Lower lobe of right lung (tissue), 2 donors: ENCODE results near the gene TRPV6. TPM values are rescaled to one million over a fixed set of nuclear protein-coding genes. Genes with fewer than 3 reads are reported as not detected.

ENCODE experiments used
- ATAC-seq, 2 donors: fragments of 200-7000 bp; cut with Tn5 transposase; one replicate each; pipeline ENCODE4 v1.9.1; 2020 to 2022; ENCODE audit warnings: mild to moderate bottlenecking in 2 of 2, moderate library complexity in 2 of 2
- DNase-seq: peaks from one replicate; pipeline ENCODE4 v3.0.0-alpha.2; 2020
- H3K27ac ChIP-seq: fragments of 200-600 bp; one replicate; pipeline ENCODE4 v1.8.0; 2022
- H3K27me3 ChIP-seq: fragments of 200-600 bp; one replicate; pipeline ENCODE4 v1.8.0; 2022; ENCODE audit warnings: low read depth
- H3K36me3 ChIP-seq: fragments of 200-600 bp; one replicate; pipeline ENCODE4 v1.8.0; 2022; ENCODE audit warnings: mild to moderate bottlenecking
- H3K4me1 ChIP-seq: fragments of 200-600 bp; one replicate; pipeline ENCODE4 v1.8.0; 2022
- H3K4me3 ChIP-seq: fragments of 200-600 bp; one replicate; pipeline ENCODE4 v1.8.0; 2022; ENCODE audit warnings: mild to moderate bottlenecking
- H3K9me3 ChIP-seq: fragments of 200-600 bp; one replicate; pipeline ENCODE4 v1.8.0; 2022
- CTCF ChIP-seq: fragments of 200-600 bp; IDR thresholded peaks from one replicate; pipeline ENCODE4 v1.8.0; 2022; ENCODE audit warnings: antibody characterized with exemption, mild to moderate bottlenecking
- intact Hi-C: fragments of 100-400 bp; cut with DNase I; formaldehyde crosslinking; loops from one replicate; pipeline ENCODE4 v1.11.0; 2022
- total RNA-seq: library from RNA; stranded (reverse); fragmentation: NEBNext Ultra II Directional; extraction: Animal tissue kit (Norgen Biotek cat#: 25700); gene quantifications from one replicate; pipeline ENCODE4 v1.2.1, GENCODE V29; 2021
- donor health status: DM: no; HTN: yes; CAD: no; lungs with severe emphysema.

Gene TRPV6
- total RNA-seq, 1 donor from 2014 or later: 0.21 TPM

- no peak overlapping the region for H3K4me3 ChIP-seq
- intact Hi-C loops: no loop called here
- no peaks in the 10 kb centered on the region for H3K27me3 ChIP-seq
- no peak for ATAC-seq
- DNase-seq: no peak
- H3K9me3 ChIP-seq: no peaks in the 10 kb centered on the region
- no peaks in the 10 kb centered on the region for H3K4me1 ChIP-seq
- TF ChIP-seq CTCF: no peak
- no peaks in the 10 kb centered on the region for H3K36me3 ChIP-seq
- no peak overlapping the region for H3K27ac ChIP-seq
Measured at GRCh38 chr7:142930126-142930730, 44.7 kb upstream of the TRPV6 start.

- no peaks in the 10 kb centered on the region for H3K36me3 ChIP-seq
- H3K27me3 ChIP-seq: no peaks in the 10 kb centered on the region
- no peak for DNase-seq
- H3K4me1 ChIP-seq: no peaks in the 10 kb centered on the region
- H3K9me3 ChIP-seq: no peaks in the 10 kb centered on the region
- H3K4me3 ChIP-seq: no peak overlapping the region
- H3K27ac ChIP-seq: peak overlapping the region; percentile 58
- no peak for ATAC-seq
- intact Hi-C loops: no loop called here
- TF ChIP-seq CTCF: no peak
Measured at GRCh38 chr7:142927949-142928348, 42.4 kb upstream of the TRPV6 start.

- H3K4me3 ChIP-seq: no peak overlapping the region
- intact Hi-C loops: no loop called here
- H3K9me3 ChIP-seq: no peaks in the 10 kb centered on the region
- H3K36me3 ChIP-seq: no peaks in the 10 kb centered on the region
- H3K27me3 ChIP-seq: no peaks in the 10 kb centered on the region
- no peaks in the 10 kb centered on the region for H3K4me1 ChIP-seq
- no peak for TF ChIP-seq CTCF
- DNase-seq (no peak), ATAC-seq (peak; percentile 70 to 83)
- H3K27ac ChIP-seq: peak overlapping the region; percentile 58
Measured at GRCh38 chr7:142927085-142927745, 41.7 kb upstream of the TRPV6 start.

- no peaks in the 10 kb centered on the region for H3K4me1 ChIP-seq
- H3K27ac ChIP-seq: no peak overlapping the region
- H3K9me3 ChIP-seq: no peaks in the 10 kb centered on the region
- intact Hi-C loops: no loop called here
- ATAC-seq (no peak), DNase-seq (no peak)
- no peak for TF ChIP-seq CTCF
- H3K4me3 ChIP-seq: no peak overlapping the region
- H3K36me3 ChIP-seq: no peaks in the 10 kb centered on the region
- no peaks in the 10 kb centered on the region for H3K27me3 ChIP-seq
Measured at GRCh38 chr7:142925413-142925812, 39.9 kb upstream of the TRPV6 start.

- ATAC-seq (no peak), DNase-seq (no peak)
- TF ChIP-seq CTCF: no peak
- H3K4me1 ChIP-seq: no peaks in the 10 kb centered on the region
- H3K27me3 ChIP-seq: no peaks in the 10 kb centered on the region
- intact Hi-C loops: no loop called here
- H3K36me3 ChIP-seq: no peaks in the 10 kb centered on the region
- H3K9me3 ChIP-seq: no peaks in the 10 kb centered on the region
- H3K4me3 ChIP-seq: no peak overlapping the region
- no peak overlapping the region for H3K27ac ChIP-seq
Measured at GRCh38 chr7:142923391-142923790, 37.8 kb upstream of the TRPV6 start.
